BJ (cell line): ENCODE results near the gene CMTM8. TPM values are rescaled to one million over a fixed set of nuclear protein-coding genes. Genes with fewer than 3 reads are reported as not detected.

Experiments used
- CTCF ChIA-PET: fragments of 350-600 bp; formaldehyde crosslinking; extraction: SDS; loops from one replicate; lab custom pipeline; 2021; ENCODE audit warnings: antibody characterized with exemption, inconsistent platforms; lab: Yijun Ruan, JAX
- POLR2A ChIA-PET: fragments of 300-600 bp; sonication (Branson Sonifier 250); formaldehyde crosslinking; extraction: SDS; loops from one replicate; lab custom pipeline; 2021; ENCODE audit warnings: antibody characterized with exemption; lab: Charles Lee
- DNase-seq: peaks from one replicate; pipeline ENCODE4 v3.0.0-alpha.2; 2011; ENCODE audit warnings: low read depth
- H3K27me3 ChIP-seq: 2 replicates; pipeline ENCODE4 v1.6.0; 2011; ENCODE audit warnings: low read length; ENCODE audit not compliant: control insufficient read depth, insufficient read depth
- H3K36me3 ChIP-seq: 2 replicates; pipeline ENCODE4 v1.5.1; 2011; ENCODE audit warnings: low read length; ENCODE audit not compliant: control insufficient read depth, insufficient read depth
- H3K4me3 ChIP-seq: 2 replicates; pipeline ENCODE4 v1.5.1; 2011; ENCODE audit warnings: low read depth, mild to moderate bottlenecking, control low read depth, low read length
- CTCF ChIP-seq: IDR thresholded peaks from 2 replicates; pipeline ENCODE4 v1.5.1; 2011; ENCODE audit warnings: low read depth, mild to moderate bottlenecking, control low read depth, inconsistent platforms, low read length, moderate library complexity; ENCODE audit not compliant: insufficient read depth
- polyA plus RNA-seq: library from polyadenylated mRNA; depleted of rRNA; stranded (reverse); fragments of >200 nt; gene quantifications from 2 replicates; pipeline ENCODE4 v1.2.3, GENCODE V29; 2011

CMTM8 gene
- polyA plus RNA-seq, 1 experiment = 0.39 TPM

- Histone ChIP-seq H3K27me3 (no peaks in the 10 kb centered on the region), H3K36me3 (no peaks in the 10 kb centered on the region), H3K4me3 (no peak overlapping the region)
- ChIA-PET POLR2A (no interaction called here), CTCF (no interaction called here)
- no peak for DNase-seq
- TF ChIP-seq CTCF = no peak
Observed at GRCh38 chr3:32202496-32202895, 36.0 kb upstream of the CMTM8 start.

GRCh38 chr3:32203854-32204253, 34.6 kb upstream of the CMTM8 start:
- H3K4me3 ChIP-seq = no peak overlapping the region
- no peak for TF ChIP-seq CTCF
- no peaks in the 10 kb centered on the region for H3K36me3 ChIP-seq
- no peaks in the 10 kb centered on the region for H3K27me3 ChIP-seq
- no peak for DNase-seq
- ChIA-PET POLR2A (no interaction called here), CTCF (no interaction called here)

- no peaks in the 10 kb centered on the region for H3K27me3 ChIP-seq
- H3K36me3 ChIP-seq = no peaks in the 10 kb centered on the region
- CTCF ChIA-PET = no interaction called here
- POLR2A ChIA-PET = no interaction called here
- no peak for DNase-seq
- no peak overlapping the region for H3K4me3 ChIP-seq
- TF ChIP-seq CTCF = no peak
Observed at GRCh38 chr3:32208447-32208846, 30.0 kb upstream of the CMTM8 start.

DNA sequence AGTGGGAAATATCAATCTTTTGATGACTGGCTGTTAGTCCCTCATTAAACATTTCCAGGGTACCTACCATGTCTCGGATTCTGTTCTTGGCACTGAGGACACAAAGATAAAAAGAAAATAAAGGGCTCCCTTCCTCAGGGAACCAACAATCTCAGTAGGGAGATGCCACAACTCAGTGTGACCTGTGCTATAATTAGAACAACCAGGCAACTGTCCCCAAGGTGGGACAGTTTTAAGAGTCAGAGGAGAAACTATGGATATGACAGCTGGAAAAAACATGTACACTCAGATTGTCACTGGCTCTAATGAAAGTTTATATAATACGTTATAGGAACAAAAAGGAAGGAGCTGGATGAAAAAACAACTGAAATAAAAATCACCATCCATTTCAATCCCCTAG, 23.3 kb upstream of the CMTM8 start:
- POLR2A ChIA-PET = no interaction called here
- H3K36me3 ChIP-seq = no peaks in the 10 kb centered on the region
- no peak overlapping the region for H3K4me3 ChIP-seq
- no peaks in the 10 kb centered on the region for H3K27me3 ChIP-seq
- CTCF ChIA-PET = interaction anchor here (1.1 kb wide), 1 partner anchor 10 kb away, joined by 4 read pairs; no protein-coding TSS in a partner anchor
- DNase-seq = no peak
- TF ChIP-seq CTCF = no peak

DNA sequence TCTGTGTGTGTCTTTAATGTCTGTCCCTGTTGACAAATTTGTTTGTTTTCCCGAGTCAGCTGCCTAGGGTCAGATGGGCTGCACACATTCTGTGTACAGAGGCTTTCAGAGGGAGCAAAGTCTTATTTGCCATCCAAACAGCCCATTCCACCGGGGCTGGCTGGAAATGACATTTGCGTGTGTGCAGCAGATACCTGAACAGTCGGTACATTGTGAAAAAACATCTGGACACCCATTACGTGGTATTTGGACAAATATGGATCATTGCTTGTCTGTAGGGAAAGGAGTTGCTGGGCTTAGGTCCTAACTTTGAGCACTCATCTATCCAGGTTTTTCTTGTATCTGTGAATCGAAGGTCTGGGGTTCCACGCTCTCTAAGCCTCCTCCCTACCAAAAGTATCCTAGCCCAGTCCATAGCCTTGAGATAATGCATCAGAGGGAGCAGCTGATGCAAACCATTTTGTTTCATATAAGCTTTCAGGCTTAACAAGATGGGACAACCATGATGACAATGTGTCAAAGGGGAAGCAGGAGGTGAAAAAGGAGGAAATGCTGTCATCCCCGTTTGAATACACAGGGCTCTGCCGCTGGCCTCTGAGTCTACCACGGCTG, 22.2 kb upstream of the CMTM8 start:
- ChIA-PET CTCF (no interaction called here), POLR2A (no interaction called here)
- DNase-seq = no peak
- no peaks in the 10 kb centered on the region for H3K36me3 ChIP-seq
- no peak for TF ChIP-seq CTCF
- no peak overlapping the region for H3K4me3 ChIP-seq
- H3K27me3 ChIP-seq = no peaks in the 10 kb centered on the region
